GM19438 (cell line): ENCODE data around the gene WFDC5.
"Not testable (repeated sequence)": the region's sequence is repeated elsewhere in the genome, so short reads cannot be mapped to it uniquely, and the experiment has no call there.

Experiments used
- ATAC-seq: cut with Tn5 transposase; IDR thresholded peaks from one replicate; pipeline ENCODE4 v1.9.1; 2021; ENCODE audit warnings: low read depth; ENCODE audit not compliant: unreplicated experiment

Gene WFDC5

GRCh38 chr20:45091366-45091765 lies 23.6 kb downstream of the WFDC5 start:
- no peak for ATAC-seq

GRCh38 chr20:45090481-45090880 lies 24.5 kb downstream of the WFDC5 start:
- no peak for ATAC-seq

- ATAC-seq, result no peak
Observed at GRCh38 chr20:45088247-45088646, 26.7 kb downstream of the WFDC5 start.

- no peak for ATAC-seq
Observed at GRCh38 chr20:45087814-45088213, 27.2 kb downstream of the WFDC5 start.

GRCh38 chr20:45087097-45087790 lies 27.7 kb downstream of the WFDC5 start:
- ATAC-seq, result no peak

GRCh38 chr20:45085867-45086266 lies 29.1 kb downstream of the WFDC5 start:
- ATAC-seq, result no peak

GRCh38 chr20:45085289-45085688 lies 29.7 kb downstream of the WFDC5 start:
- ATAC-seq, result no peak

GRCh38 chr20:45083127-45083526 lies 31.8 kb downstream of the WFDC5 start:
- ATAC-seq, result no peak

- no peak for ATAC-seq
Observed at GRCh38 chr20:45082468-45082867, 32.5 kb downstream of the WFDC5 start.

- ATAC-seq, result no peak
Observed at GRCh38 chr20:45080867-45081624, 33.9 kb downstream of the WFDC5 start.

- ATAC-seq, result no peak
Observed at GRCh38 chr20:45077559-45077958, 37.4 kb downstream of the WFDC5 start.

- ATAC-seq, result no peak
Observed at GRCh38 chr20:45073221-45073620, 41.8 kb downstream of the WFDC5 start.

GRCh38 chr20:45072066-45072465 lies 42.9 kb downstream of the WFDC5 start:
- no peak for ATAC-seq

- ATAC-seq, result no peak
Observed at GRCh38 chr20:45070932-45071632, 43.9 kb downstream of the WFDC5 start.

- ATAC-seq, result no peak
Observed at GRCh38 chr20:45069261-45069660, 45.7 kb downstream of the WFDC5 start.

- no peak for ATAC-seq
Observed at GRCh38 chr20:45067558-45067957, 47.4 kb downstream of the WFDC5 start.

GRCh38 chr20:45067087-45067486 lies 47.9 kb downstream of the WFDC5 start:
- no peak for ATAC-seq

- no peak for ATAC-seq
Observed at GRCh38 chr20:45066372-45066771, 48.6 kb downstream of the WFDC5 start.

GRCh38 chr20:45064812-45065211 lies 50.2 kb downstream of the WFDC5 start:
- no peak for ATAC-seq

GRCh38 chr20:45063107-45063506 lies 51.9 kb downstream of the WFDC5 start:
- ATAC-seq, result not testable (repeated sequence)

GRCh38 chr20:45061244-45061643 lies 53.7 kb downstream of the WFDC5 start:
- ATAC-seq, result no peak
